Neural cell (in vitro differentiated cells): ENCODE measurements around the gene PILRA. TPM values are rescaled to one million over a fixed set of nuclear protein-coding genes. Genes with fewer than 3 reads are reported as not detected.
A peak's percentile ranks its signal among the peaks of the same experiment; 100 is the strongest.

Experiments
- H2AFZ ChIP-seq: fragments of 200-600, 300-800 bp; sonication (generic), shearing (Covaris generic); 2 replicates; pipeline ENCODE4 v1.6.0; 2014; ENCODE audit warnings: low read depth, mild to moderate bottlenecking, antibody characterized with exemption, low read length, moderate library complexity
- H3F3A ChIP-seq: fragments of 200-600 bp; shearing (Covaris generic); 2 replicates; pipeline ENCODE4 v1.6.1; 2016; ENCODE audit warnings: mild to moderate bottlenecking, moderate library complexity, mixed read lengths, antibody characterized with exemption, low read length; ENCODE audit not compliant: insufficient read depth, poor library complexity, severe bottlenecking
- H3K27ac ChIP-seq: fragments of 200-600, 300-800 bp; sonication (generic), shearing (Covaris generic); 2 replicates; pipeline ENCODE4 v1.5.1; 2014; ENCODE audit warnings: mild to moderate bottlenecking, low read length, moderate library complexity
- H3K27me3 ChIP-seq: fragments of 300-800, 200-600 bp; sonication (generic), shearing (Covaris generic); 2 replicates; pipeline ENCODE4 v1.6.0; 2014; ENCODE audit warnings: mild to moderate bottlenecking, low read depth, low read length, moderate library complexity; ENCODE audit not compliant: insufficient read depth
- H3K36me3 ChIP-seq: fragments of 300-800, 200-600 bp; sonication (generic), shearing (Covaris generic); 2 replicates; pipeline ENCODE4 v1.5.1; 2014; ENCODE audit warnings: mild to moderate bottlenecking, antibody characterized with exemption, low read length, moderate library complexity; ENCODE audit not compliant: insufficient read depth
- H3K4me2 ChIP-seq: fragments of 300-800, 200-600 bp; sonication (generic), shearing (Covaris generic); 2 replicates; pipeline ENCODE4 v1.6.0; 2014; ENCODE audit warnings: mild to moderate bottlenecking, low read length
- H3K4me3 ChIP-seq: fragments of 300-800, 200-600 bp; sonication (generic), shearing (Covaris generic); 2 replicates; pipeline ENCODE4 v1.5.1; 2014; ENCODE audit warnings: mild to moderate bottlenecking, low read length, moderate library complexity
- H3K79me2 ChIP-seq: fragments of 200-600 bp; shearing (Covaris generic); replicated peaks from 2 replicates; pipeline ENCODE4 v1.6.0; 2014; ENCODE audit warnings: mild to moderate bottlenecking, low read length, moderate library complexity; ENCODE audit not compliant: insufficient read depth
- H3K9ac ChIP-seq: fragments of 300-800, 200-600 bp; sonication (generic), shearing (Covaris generic); 2 replicates; pipeline ENCODE4 v1.6.1; 2016; ENCODE audit warnings: mild to moderate bottlenecking, low read length, mixed read lengths
- H3K9me2 ChIP-seq: fragments of 200-600 bp; shearing (Covaris generic); 2 replicates; pipeline ENCODE4 v1.6.1; 2016; ENCODE audit warnings: mild to moderate bottlenecking, low read length, mixed read lengths; ENCODE audit not compliant: insufficient read depth
- H3K9me3 ChIP-seq: fragments of 200-600, 300-800 bp; sonication (generic), shearing (Covaris generic); 2 replicates; pipeline ENCODE4 v1.6.1; 2016; ENCODE audit warnings: mild to moderate bottlenecking, mixed run types, low read length, moderate library complexity, mixed read lengths
- H4K20me1 ChIP-seq: fragments of 200-600 bp; shearing (Covaris generic); 2 replicates; pipeline ENCODE4 v1.6.1; 2016; ENCODE audit warnings: mild to moderate bottlenecking, mixed run types; ENCODE audit not compliant: insufficient read depth
- CTCF ChIP-seq: fragments of 450-650 bp; IDR thresholded peaks from 2 replicates; pipeline ENCODE4 v1.5.1; 2014; ENCODE audit warnings: antibody characterized with exemption, mild to moderate bottlenecking, moderate library complexity; ENCODE audit not compliant: poor library complexity, severe bottlenecking
- EP300 ChIP-seq: fragments of 450-650 bp; conservative IDR thresholded peaks from 2 replicates; pipeline ENCODE4 v1.6.1; 2014; ENCODE audit warnings: antibody characterized with exemption, mild to moderate bottlenecking, moderate library complexity; ENCODE audit not compliant: poor library complexity, severe bottlenecking
- EZH2 ChIP-seq: fragments of 200-600, 300-800 bp; shearing (Covaris generic), sonication (generic); IDR thresholded peaks from 2 replicates; pipeline ENCODE4 v1.6.1; 2014; ENCODE audit warnings: antibody characterized with exemption, low read length, borderline replicate concordance, mild to moderate bottlenecking; ENCODE audit not compliant: insufficient read depth, poor library complexity, severe bottlenecking
- MXI1 ChIP-seq: fragments of 450-650 bp; conservative IDR thresholded peaks from 2 replicates; pipeline ENCODE4 v1.6.1; 2014; ENCODE audit warnings: antibody characterized with exemption, mild to moderate bottlenecking; ENCODE audit not compliant: poor library complexity, severe bottlenecking
- POLR2AphosphoS5 ChIP-seq: IDR thresholded peaks from 2 replicates; pipeline ENCODE4 v1.6.1; 2012
- RAD21 ChIP-seq: fragments of 450-650 bp; conservative IDR thresholded peaks from 2 replicates; pipeline ENCODE4 v1.6.1; 2014; ENCODE audit warnings: antibody characterized with exemption, mild to moderate bottlenecking, moderate library complexity
- REST ChIP-seq: IDR thresholded peaks from 2 replicates; pipeline ENCODE4 v1.6.1; 2012; ENCODE audit warnings: borderline replicate concordance
- SMC3 ChIP-seq: fragments of 450-650 bp; conservative IDR thresholded peaks from 2 replicates; pipeline ENCODE4 v1.6.1; 2014; ENCODE audit warnings: antibody characterized with exemption, mild to moderate bottlenecking, moderate library complexity; ENCODE audit not compliant: poor library complexity
- TAF1 ChIP-seq: IDR thresholded peaks from 2 replicates; pipeline ENCODE4 v1.6.1; 2012; ENCODE audit warnings: low read depth
- polyA plus RNA-seq: library from polyadenylated mRNA; depleted of rRNA; stranded (reverse); fragments of >200 nt; gene quantifications from 2 replicates; pipeline ENCODE4 v1.2.3, GENCODE V29; 2014

PILRA gene
- polyA plus RNA-seq, 1 donor from 2014 or later: 23.7 TPM

DNA sequence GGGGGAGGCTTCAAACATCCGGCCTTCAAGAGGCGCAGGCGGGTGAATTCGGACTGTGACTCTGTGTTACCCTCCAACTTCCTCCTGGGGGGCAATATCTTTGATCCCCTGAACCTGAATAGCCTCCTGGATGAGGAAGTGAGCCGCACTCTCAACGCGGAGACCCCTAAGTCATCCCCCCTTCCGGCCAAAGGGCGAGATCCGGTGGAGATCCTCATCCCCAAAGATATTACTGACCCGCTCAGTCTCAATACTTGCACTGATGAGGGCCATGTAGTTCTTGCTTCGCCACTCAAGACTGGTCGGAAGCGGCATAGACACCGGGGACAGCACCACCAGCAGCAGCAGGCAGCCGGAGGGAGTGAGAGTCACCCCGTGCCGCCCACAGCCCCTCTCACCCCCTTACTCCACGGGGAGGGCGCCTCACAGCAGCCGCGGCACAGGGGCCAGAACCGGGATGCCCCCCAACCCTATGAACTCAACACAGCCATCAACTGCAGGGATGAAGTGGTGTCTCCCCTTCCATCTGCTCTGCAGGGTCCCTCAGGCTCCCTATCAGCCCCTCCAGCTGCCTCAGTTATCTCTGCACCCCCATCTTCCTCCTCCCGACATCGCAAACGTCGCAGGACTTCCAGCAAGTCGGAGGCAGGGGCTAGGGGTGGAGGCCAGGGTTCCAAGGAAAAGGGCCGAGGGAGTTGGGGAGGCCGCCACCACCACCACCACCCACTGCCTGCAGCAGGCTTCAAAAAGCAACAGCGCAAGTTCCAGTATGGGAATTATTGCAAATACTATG, 57.4 kb downstream of the PILRA start:
- Histone ChIP-seq H3K4me2 (peak overlapping the region; percentile 64), H3K9ac (peak overlapping the region; percentile 96), H2AFZ (no peak overlapping the region), H3K4me3 (peak overlapping the region; percentile 81), H3K27ac (peak overlapping the region; percentile 99), H3K9me3 (no peaks in the 10 kb centered on the region), H3K79me2 (peaks cover 25% of the 10 kb centered on the region), H3K27me3 (no peaks in the 10 kb centered on the region), H3F3A (no peaks in the 10 kb centered on the region), H3K36me3 (no peaks in the 10 kb centered on the region), H3K9me2 (no peaks in the 10 kb centered on the region), H4K20me1 (no peaks in the 10 kb centered on the region)
- TF ChIP-seq SMC3 (no peak), RAD21 (no peak), TAF1 (no peak), MXI1 (no peak), EZH2 (no peak)

DNA sequence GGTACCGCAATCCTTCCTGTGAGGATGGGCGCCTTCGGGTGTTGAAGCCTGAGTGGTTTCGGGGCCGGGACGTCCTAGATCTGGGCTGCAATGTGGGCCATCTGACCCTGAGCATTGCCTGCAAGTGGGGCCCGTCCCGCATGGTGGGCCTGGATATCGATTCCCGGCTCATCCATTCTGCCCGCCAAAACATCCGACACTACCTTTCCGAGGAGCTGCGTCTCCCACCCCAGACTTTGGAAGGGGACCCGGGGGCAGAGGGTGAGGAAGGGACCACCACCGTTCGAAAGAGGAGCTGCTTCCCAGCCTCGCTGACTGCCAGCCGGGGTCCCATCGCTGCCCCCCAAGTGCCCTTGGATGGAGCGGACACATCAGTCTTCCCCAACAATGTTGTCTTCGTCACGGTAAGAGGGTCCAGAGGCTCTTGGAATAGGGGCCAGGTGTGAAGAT, 58.0 kb downstream of the PILRA start:
- no peaks in the 10 kb centered on the region for H3K9me2 ChIP-seq
- no peak overlapping the region for H3K9ac ChIP-seq
- no peak overlapping the region for H2AFZ ChIP-seq
- peaks cover 25% of the 10 kb centered on the region for H3K79me2 ChIP-seq
- H3K4me2 ChIP-seq: peak overlapping the region; percentile 64
- no peaks in the 10 kb centered on the region for H3F3A ChIP-seq
- no peaks in the 10 kb centered on the region for H3K27me3 ChIP-seq
- H3K36me3 ChIP-seq: no peaks in the 10 kb centered on the region
- TF ChIP-seq TAF1 (no peak), RAD21 (no peak), CTCF (no peak), MXI1 (no peak), EP300 (no peak), EZH2 (no peak), REST (no peak), POLR2AphosphoS5 (no peak), SMC3 (no peak)
- H3K9me3 ChIP-seq: no peaks in the 10 kb centered on the region
- peak overlapping the region; percentile 81 for H3K4me3 ChIP-seq
- H3K27ac ChIP-seq: no peak overlapping the region
- no peaks in the 10 kb centered on the region for H4K20me1 ChIP-seq
